HEK293T (cell line): ENCODE measurements around the gene RTN4RL1.

Experiments used
- CTCF ChIA-PET: fragments of 350-600 bp; formaldehyde crosslinking; extraction: SDS; loops from one replicate; lab custom pipeline; 2021; ENCODE audit warnings: antibody characterized with exemption, inconsistent platforms; lab: Yijun Ruan, JAX
- POLR2A ChIA-PET: fragments of 350-600 bp; formaldehyde crosslinking; extraction: SDS; loops from one replicate; lab custom pipeline; 2020; ENCODE audit warnings: antibody characterized with exemption, inconsistent platforms; lab: Yijun Ruan, JAX
- DNase-seq: peaks from one replicate; pipeline ENCODE4 v3.0.0; 2012; ENCODE audit warnings: mixed read lengths; ENCODE audit errors: extremely low spot score
- ARNT ChIP-seq: fragments of 450-650 bp; IDR thresholded peaks from 2 replicates; pipeline ENCODE4 v1.6.1; 2017; ENCODE audit warnings: mild to moderate bottlenecking
- BHLHE40 ChIP-seq: fragments of 450-650 bp; IDR thresholded peaks from 2 replicates; pipeline ENCODE4 v1.6.1; 2016; ENCODE audit warnings: mild to moderate bottlenecking, moderate library complexity, borderline replicate concordance
- CTBP1 ChIP-seq: fragments of 450-650 bp; IDR thresholded peaks from 2 replicates; pipeline ENCODE4 v1.6.1; 2016; ENCODE audit warnings: borderline replicate concordance
- ELF4 ChIP-seq: fragments of 450-650 bp; IDR thresholded peaks from 2 replicates; pipeline ENCODE4 v1.6.1; 2017; ENCODE audit warnings: antibody characterized with exemption
- FOXA1 ChIP-seq: fragments of 450-650 bp; IDR thresholded peaks from 2 replicates; pipeline ENCODE4 v1.6.1; 2016; ENCODE audit warnings: mild to moderate bottlenecking
- FOXK2 ChIP-seq: fragments of 450-650 bp; IDR thresholded peaks from 2 replicates; pipeline ENCODE4 v1.6.1; 2016; ENCODE audit warnings: mild to moderate bottlenecking
- FOXM1 ChIP-seq: fragments of 450-650 bp; IDR thresholded peaks from 2 replicates; pipeline ENCODE4 v1.6.1; 2017; ENCODE audit warnings: mild to moderate bottlenecking, borderline replicate concordance
- HDGF ChIP-seq: fragments of 450-650 bp; IDR thresholded peaks from 2 replicates; pipeline ENCODE4 v1.6.1; 2017; ENCODE audit warnings: antibody characterized with exemption, borderline replicate concordance
- L3MBTL2 ChIP-seq: fragments of 450-650 bp; conservative IDR thresholded peaks from 2 replicates; pipeline ENCODE4 v1.6.1; 2016; ENCODE audit warnings: mild to moderate bottlenecking
- LEF1 ChIP-seq: fragments of 450-650 bp; IDR thresholded peaks from 2 replicates; pipeline ENCODE4 v1.6.1; 2017; ENCODE audit warnings: mild to moderate bottlenecking, borderline replicate concordance
- NFRKB ChIP-seq: fragments of 450-650 bp; IDR thresholded peaks from 2 replicates; pipeline ENCODE4 v1.6.1; 2016; ENCODE audit warnings: mild to moderate bottlenecking, moderate library complexity
- SP1 ChIP-seq: fragments of 450-650 bp; IDR thresholded peaks from 2 replicates; pipeline ENCODE4 v1.6.1; 2017
- SUZ12 ChIP-seq: fragments of 450-650 bp; IDR thresholded peaks from 2 replicates; pipeline ENCODE4 v1.6.1; 2016; ENCODE audit warnings: mild to moderate bottlenecking
- TARDBP ChIP-seq: fragments of 450-650 bp; IDR thresholded peaks from 2 replicates; pipeline ENCODE4 v1.6.1; 2016
- ZNF384 ChIP-seq: fragments of 450-650 bp; IDR thresholded peaks from 2 replicates; pipeline ENCODE4 v1.6.1; 2016
- TF ChIP-seq, protein P1 (sequence below): fragments of 450-650 bp; IDR thresholded peaks from 2 replicates; pipeline ENCODE4 v1.6.1; 2016

Gene RTN4RL1

DNA sequence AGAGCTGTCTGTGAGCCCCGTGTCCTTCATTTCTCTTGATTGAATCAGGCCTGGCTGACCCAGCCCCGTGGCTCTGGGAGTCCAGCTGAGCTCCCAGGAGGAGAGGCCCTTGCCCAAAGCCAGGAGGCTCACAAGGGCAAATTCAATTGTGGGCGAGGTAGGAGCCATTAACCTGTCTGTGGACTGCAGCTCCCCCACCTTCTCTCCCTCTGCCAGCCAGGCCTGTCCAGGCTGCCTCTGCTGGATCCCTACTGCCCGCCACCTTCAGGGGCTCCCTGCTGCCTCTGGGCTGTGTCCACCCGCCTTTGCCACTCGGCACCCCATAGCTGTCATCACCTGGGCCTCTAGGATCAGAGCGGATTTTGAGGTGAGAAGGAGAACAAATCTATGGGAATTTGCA is 61.9 kb downstream of the RTN4RL1 start:
- DNase-seq: no peak
- ChIA-PET POLR2A (no interaction called here), CTCF (interaction anchor here (0.6 to 0.8 kb wide), 2 partner anchors 35 to 63 kb away, joined by 3 read pairs; no protein-coding TSS in a partner anchor)
- TF ChIP-seq, protein P1, sequence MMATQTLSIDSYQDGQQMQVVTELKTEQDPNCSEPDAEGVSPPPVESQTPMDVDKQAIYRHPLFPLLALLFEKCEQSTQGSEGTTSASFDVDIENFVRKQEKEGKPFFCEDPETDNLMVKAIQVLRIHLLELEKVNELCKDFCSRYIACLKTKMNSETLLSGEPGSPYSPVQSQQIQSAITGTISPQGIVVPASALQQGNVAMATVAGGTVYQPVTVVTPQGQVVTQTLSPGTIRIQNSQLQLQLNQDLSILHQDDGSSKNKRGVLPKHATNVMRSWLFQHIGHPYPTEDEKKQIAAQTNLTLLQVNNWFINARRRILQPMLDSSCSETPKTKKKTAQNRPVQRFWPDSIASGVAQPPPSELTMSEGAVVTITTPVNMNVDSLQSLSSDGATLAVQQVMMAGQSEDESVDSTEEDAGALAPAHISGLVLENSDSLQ: no peak
- TF ChIP-seq ARNT (no peak), L3MBTL2 (no peak), BHLHE40 (no peak), SUZ12 (no peak), LEF1 (no peak), FOXK2 (no peak), TARDBP (no peak), HDGF (no peak), ELF4 (no peak), FOXA1 (no peak), ZNF384 (no peak)

DNA sequence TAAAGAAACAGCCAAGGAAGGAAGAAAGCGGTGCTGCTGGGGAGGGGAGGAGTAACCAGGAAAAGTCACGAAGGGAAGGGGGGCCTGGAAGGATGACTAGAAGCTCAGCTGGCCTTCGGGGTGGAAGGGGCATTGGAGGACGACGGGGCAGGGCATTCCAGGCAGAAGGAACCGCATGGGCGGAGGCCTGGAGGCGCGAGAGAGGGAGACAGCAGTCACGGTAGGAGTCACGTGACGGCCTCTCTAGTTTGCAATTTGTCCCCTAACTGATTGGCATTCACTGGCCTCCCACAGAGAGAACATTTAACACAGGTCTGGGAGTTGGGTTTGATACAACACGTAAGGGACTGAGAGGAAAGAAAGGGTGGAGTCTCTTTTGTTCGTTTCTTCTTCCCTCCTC is 63.9 kb downstream of the RTN4RL1 start:
- CTCF ChIA-PET: no interaction called here
- POLR2A ChIA-PET: no interaction called here

GRCh38 chr17:1960545-1960912 is 64.6 kb downstream of the RTN4RL1 start:
- POLR2A ChIA-PET: interaction anchor here (0.6 kb wide), 1 partner anchor 34 kb away, joined by 3 read pairs; no protein-coding TSS in a partner anchor
- TF ChIP-seq FOXK2: no peak
- no peak for DNase-seq
- CTCF ChIA-PET: interaction anchor here (0.9 kb wide), 1 partner anchor 52 kb away, joined by 6 read pairs; no protein-coding TSS in a partner anchor

More for the DNA sequence above, 63.9 kb downstream of the RTN4RL1 start:
- peak; percentile 48 for DNase-seq
- TF ChIP-seq FOXM1: no peak
- TF ChIP-seq NFRKB: no peak
- TF ChIP-seq, protein P1: peak; percentile 89
- TF ChIP-seq SP1: no peak
- TF ChIP-seq FOXA1: no peak
- peak; percentile 91 for TF ChIP-seq L3MBTL2

DNA sequence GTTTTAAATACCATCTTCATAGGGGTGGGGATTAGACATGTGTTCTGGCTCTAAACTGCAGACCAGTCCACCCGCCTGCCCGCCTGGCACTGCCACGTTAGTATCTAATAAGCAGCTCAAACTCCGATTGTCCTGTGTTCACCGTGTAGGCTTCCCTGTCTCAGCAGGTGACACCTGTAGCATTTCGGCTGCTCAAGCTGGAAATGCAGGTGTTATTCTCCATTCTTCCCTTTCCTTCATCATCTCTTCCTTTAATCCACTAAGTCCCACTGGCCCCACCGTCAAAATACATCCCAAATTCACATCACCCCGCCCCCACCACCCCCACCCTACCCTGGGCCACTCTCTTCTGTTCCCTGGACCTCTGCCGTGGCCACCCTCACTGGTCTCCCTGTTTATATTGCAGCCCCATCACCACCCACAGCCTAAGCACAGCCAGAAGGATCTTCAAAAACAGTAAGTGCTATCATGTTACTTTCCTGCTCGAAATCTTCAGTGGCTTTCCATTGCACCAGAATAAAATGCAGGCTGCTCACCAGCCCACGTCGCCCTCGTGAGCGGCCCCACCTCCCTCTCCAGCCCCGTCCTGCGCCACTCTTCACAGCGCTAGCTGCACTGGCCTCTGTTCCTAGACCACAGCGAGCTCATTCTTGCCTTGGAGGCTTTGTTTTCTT is 65.1 kb downstream of the RTN4RL1 start:
- TF ChIP-seq NFRKB (no peak), ZNF384 (no peak), BHLHE40 (no peak), SUZ12 (no peak), TARDBP (no peak), SP1 (no peak), FOXA1 (no peak)
- TF ChIP-seq, protein P1: no peak
- no peak for DNase-seq
- CTCF ChIA-PET: interaction anchor here (0.9 kb wide), 1 partner anchor 51 kb away, joined by 6 read pairs; no protein-coding TSS in a partner anchor
- POLR2A ChIA-PET: interaction anchor here (0.6 kb wide), 1 partner anchor 34 kb away, joined by 3 read pairs; no protein-coding TSS in a partner anchor

GRCh38 chr17:1958134-1958881 is 66.8 kb downstream of the RTN4RL1 start:
- ChIA-PET CTCF (no interaction called here), POLR2A (no interaction called here)
- TF ChIP-seq ELF4: no peak
- TF ChIP-seq HDGF: no peak
- TF ChIP-seq, protein P1: no peak
- TF ChIP-seq NFRKB: no peak
- no peak for TF ChIP-seq SP1
- no peak for TF ChIP-seq TARDBP
- TF ChIP-seq FOXA1: no peak

GRCh38 chr17:1957037-1957436 is 68.1 kb downstream of the RTN4RL1 start:
- CTCF ChIA-PET: interaction anchor here (0.8 kb wide), 1 partner anchor 23 kb away, joined by 3 read pairs; no protein-coding TSS in a partner anchor
- no peak for DNase-seq
- POLR2A ChIA-PET: interaction anchor here (0.7 to 1.0 kb wide), 2 partner anchors 17 to 195 kb away, joined by 3 read pairs; partner anchors contain the start of gene SERPINF1
- no peak for TF ChIP-seq HDGF
- no peak for TF ChIP-seq TARDBP
- no peak for TF ChIP-seq ELF4
- no peak for TF ChIP-seq FOXA1
- no peak for TF ChIP-seq SP1
- no peak for TF ChIP-seq NFRKB
- TF ChIP-seq ARNT: no peak
- no peak for TF ChIP-seq SUZ12
- TF ChIP-seq ZNF384: no peak
- no peak for TF ChIP-seq LEF1
- no peak for TF ChIP-seq FOXK2
- no peak for TF ChIP-seq FOXM1
- TF ChIP-seq, protein P1: no peak
- no peak for TF ChIP-seq CTBP1
- no peak for TF ChIP-seq L3MBTL2

More at GRCh38 chr17:1958134-1958881, 66.8 kb downstream of the RTN4RL1 start:
- DNase-seq: no peak
